Measurements from ENCODE around the gene GTF3C5. TPM values are rescaled to one million over a fixed set of nuclear protein-coding genes. Genes with fewer than 3 reads are reported as not detected.

Gene GTF3C5
- total RNA-seq, 1 donor from 2014 or later: 77.9 TPM

- Histone ChIP-seq H3K27me3 (peaks cover 25% of the 10 kb centered on the region), H3K4me1 (no peaks in the 10 kb centered on the region), H3K36me3 (no peaks in the 10 kb centered on the region), H2AFZ (replicated peaks) (no peak overlapping the region), H3F3A (ENCODE audit: low read depth) (no peaks in the 10 kb centered on the region), H3K4me3 (no peak overlapping the region), H3K27ac (no peak overlapping the region), H3K9me3 (ENCODE audit: low read depth) (no peaks in the 10 kb centered on the region), H3K79me2 (ENCODE audit: low read depth) (no peaks in the 10 kb centered on the region), H3K9ac (no peak overlapping the region), H3K4me2 (no peak overlapping the region), H4K20me1 (ENCODE audit: low read depth) (no peaks in the 10 kb centered on the region)
- Mint-ChIP-seq H3K27ac (no peak overlapping the region), H3K9me3 (no peaks in the 10 kb centered on the region), H3K4me3 (no peak overlapping the region), H3K27me3 (ENCODE audit: insufficient read depth, low read depth) (peaks cover 8% of the 10 kb centered on the region), H3K36me3 (no peaks in the 10 kb centered on the region), H3K4me1 (peaks cover 2% of the 10 kb centered on the region)
- DNase-seq (ENCODE audit: low spot score): no peak
- TF ChIP-seq EZH2 (IDR thresholded peaks at IDR 0.05) (no peak), EZH2phosphoT487 (IDR thresholded peaks at IDR 0.05) (no peak), CTCF (IDR thresholded peaks at IDR 0.05) (no peak)
Observed at GRCh38 chr9:132984202-132985070, 46.4 kb upstream of the GTF3C5 start.

- H3K27me3 Mint-ChIP-seq (ENCODE audit: insufficient read depth, low read depth): peaks cover 3% of the 10 kb centered on the region
- Histone ChIP-seq H3K4me3 (no peak overlapping the region), H3F3A (ENCODE audit: low read depth) (no peaks in the 10 kb centered on the region), H3K79me2 (ENCODE audit: low read depth) (no peaks in the 10 kb centered on the region), H4K20me1 (ENCODE audit: low read depth) (no peaks in the 10 kb centered on the region), H3K36me3 (no peaks in the 10 kb centered on the region), H2AFZ (replicated peaks) (no peak overlapping the region), H3K9ac (no peak overlapping the region), H3K27ac (no peak overlapping the region), H3K9me3 (ENCODE audit: low read depth) (no peaks in the 10 kb centered on the region), H3K4me1 (no peaks in the 10 kb centered on the region), H3K4me2 (no peak overlapping the region), H3K27me3 (peaks cover 19% of the 10 kb centered on the region)
- no peaks in the 10 kb centered on the region for H3K36me3 Mint-ChIP-seq
- no peak for DNase-seq (ENCODE audit: low spot score)
- H3K4me3 Mint-ChIP-seq: no peak overlapping the region
- no peak overlapping the region for H3K27ac Mint-ChIP-seq
- H3K4me1 Mint-ChIP-seq: no peaks in the 10 kb centered on the region
- no peaks in the 10 kb centered on the region for H3K9me3 Mint-ChIP-seq
- TF ChIP-seq EZH2 (IDR thresholded peaks at IDR 0.05): no peak
- no peak for TF ChIP-seq CTCF (IDR thresholded peaks at IDR 0.05)
- no peak for TF ChIP-seq EZH2phosphoT487 (IDR thresholded peaks at IDR 0.05)
Observed at GRCh38 chr9:132985071-132985350, 45.8 kb upstream of the GTF3C5 start.

GRCh38 chr9:132985489-132985888, 45.3 kb upstream of the GTF3C5 start:
- Histone ChIP-seq H3F3A (ENCODE audit: low read depth) (no peaks in the 10 kb centered on the region), H3K4me1 (no peaks in the 10 kb centered on the region), H3K27me3 (peaks cover 14% of the 10 kb centered on the region), H4K20me1 (ENCODE audit: low read depth) (no peaks in the 10 kb centered on the region), H3K27ac (no peak overlapping the region), H3K4me2 (no peak overlapping the region), H3K4me3 (no peak overlapping the region), H3K9me3 (ENCODE audit: low read depth) (no peaks in the 10 kb centered on the region), H2AFZ (replicated peaks) (no peak overlapping the region), H3K9ac (no peak overlapping the region), H3K36me3 (no peaks in the 10 kb centered on the region), H3K79me2 (ENCODE audit: low read depth) (no peaks in the 10 kb centered on the region)
- no peak for DNase-seq (ENCODE audit: low spot score)
- Mint-ChIP-seq H3K36me3 (no peaks in the 10 kb centered on the region), H3K27me3 (ENCODE audit: insufficient read depth, low read depth) (peaks cover 5% of the 10 kb centered on the region), H3K27ac (no peak overlapping the region), H3K4me3 (no peak overlapping the region), H3K4me1 (no peaks in the 10 kb centered on the region), H3K9me3 (peaks cover 2% of the 10 kb centered on the region)
- no peak for TF ChIP-seq CTCF (IDR thresholded peaks at IDR 0.05)
